ENCODE data around the gene GSE1. TPM values are rescaled to one million over a fixed set of nuclear protein-coding genes. Genes with fewer than 3 reads are reported as not detected.

The GSE1 gene
- total and polyA plus RNA-seq, 2 of the 13 experiments (the other 11 are each of a cell fraction or from before 2014, with no cell fraction given) = 16.1 to 31.2 TPM

DNA sequence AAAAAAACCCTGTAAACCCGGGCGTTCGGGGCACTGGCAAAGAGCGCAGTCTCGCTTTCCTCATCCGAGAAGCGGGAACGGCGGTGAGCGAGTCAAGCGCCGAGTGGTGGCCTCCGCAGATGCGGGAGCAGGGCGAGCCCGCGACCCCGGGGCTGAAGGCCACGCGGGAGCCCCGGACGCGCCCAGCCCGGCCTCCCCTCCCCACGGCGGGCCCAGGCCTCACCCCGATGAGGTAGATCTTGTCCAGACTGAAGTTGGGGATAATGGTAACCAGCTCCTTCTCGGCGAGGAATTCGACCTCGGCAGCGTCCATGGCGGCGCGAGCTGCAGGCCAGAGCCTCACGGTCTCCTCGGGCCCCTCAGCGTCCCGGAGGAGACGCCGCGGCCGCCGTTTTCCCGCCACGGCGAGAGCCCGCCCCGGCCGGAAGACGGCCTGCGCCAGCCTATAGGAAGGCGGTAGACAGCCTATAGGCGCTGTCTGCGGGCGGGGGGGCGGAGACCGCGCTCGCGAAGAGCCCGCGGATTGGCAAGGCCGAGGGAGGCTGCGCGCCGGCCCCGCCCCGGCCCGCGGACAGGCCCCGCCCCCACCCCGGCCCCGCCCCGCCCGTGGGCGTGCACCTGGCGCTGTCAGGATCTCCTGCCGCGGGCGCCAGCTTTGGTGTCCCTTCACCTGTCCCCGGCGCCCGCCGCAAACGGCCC, 75.6 kb downstream of the GSE1 start, which contains the start of gene GINS2 (continued):
- 0 out of 2 replicates have a peak, but pooled peaks have one; percentile 56 for TF ChIP-seq HOXA9 (CRISPR knock-in tag; IDR thresholded peaks at IDR 0.05; ENCODE audit: borderline replicate concordance)
- TF ChIP-seq ZNF205 (CRISPR knock-in tag; IDR thresholded peaks at IDR 0.05) = no peak; the same call in 1 of the 2 replicates
- peak; percentile 85; the same call in 1 of the 2 replicates for TF ChIP-seq ZNF792 (CRISPR knock-in tag; IDR thresholded peaks at IDR 0.05)
- TF ChIP-seq RAD21 (CRISPR knock-in tag; IDR thresholded peaks at IDR 0.05) = peak; percentile 27; the same call in 1 of the 2 replicates
- no peak for TF ChIP-seq ZNF138 (CRISPR knock-in tag; IDR thresholded peaks at IDR 0.05; ENCODE audit: low read depth)
- TF ChIP-seq ZFP36L2 (CRISPR knock-in tag; IDR thresholded peaks at IDR 0.05) = no peak
- no peak for TF ChIP-seq SYNCRIP (IDR thresholded peaks at IDR 0.05; ENCODE audit: insufficient read depth, low read depth, low read length)
- TF ChIP-seq SOX13 (IDR thresholded peaks at IDR 0.05) = no peak
- no peak for TF ChIP-seq SOX13 (CRISPR knock-in tag; conservative IDR thresholded peaks at IDR 0.05 in 1 of 2, IDR thresholded peaks at IDR 0.05 in 1 of 2)
- peak; percentile 63; the same call in 1 of the 2 replicates for TF ChIP-seq POGZ (CRISPR knock-in tag; IDR thresholded peaks at IDR 0.05)
- peak; percentile 62 for TF ChIP-seq ELF1 (CRISPR knock-in tag; IDR thresholded peaks at IDR 0.05)
- TF ChIP-seq RNF219 (CRISPR knock-in tag; IDR thresholded peaks at IDR 0.05) = no peak
- TF ChIP-seq ZNF160 (CRISPR knock-in tag; IDR thresholded peaks at IDR 0.05) = peak; percentile 31; the same call in 1 of the 2 replicates
- TF ChIP-seq, protein P1, sequence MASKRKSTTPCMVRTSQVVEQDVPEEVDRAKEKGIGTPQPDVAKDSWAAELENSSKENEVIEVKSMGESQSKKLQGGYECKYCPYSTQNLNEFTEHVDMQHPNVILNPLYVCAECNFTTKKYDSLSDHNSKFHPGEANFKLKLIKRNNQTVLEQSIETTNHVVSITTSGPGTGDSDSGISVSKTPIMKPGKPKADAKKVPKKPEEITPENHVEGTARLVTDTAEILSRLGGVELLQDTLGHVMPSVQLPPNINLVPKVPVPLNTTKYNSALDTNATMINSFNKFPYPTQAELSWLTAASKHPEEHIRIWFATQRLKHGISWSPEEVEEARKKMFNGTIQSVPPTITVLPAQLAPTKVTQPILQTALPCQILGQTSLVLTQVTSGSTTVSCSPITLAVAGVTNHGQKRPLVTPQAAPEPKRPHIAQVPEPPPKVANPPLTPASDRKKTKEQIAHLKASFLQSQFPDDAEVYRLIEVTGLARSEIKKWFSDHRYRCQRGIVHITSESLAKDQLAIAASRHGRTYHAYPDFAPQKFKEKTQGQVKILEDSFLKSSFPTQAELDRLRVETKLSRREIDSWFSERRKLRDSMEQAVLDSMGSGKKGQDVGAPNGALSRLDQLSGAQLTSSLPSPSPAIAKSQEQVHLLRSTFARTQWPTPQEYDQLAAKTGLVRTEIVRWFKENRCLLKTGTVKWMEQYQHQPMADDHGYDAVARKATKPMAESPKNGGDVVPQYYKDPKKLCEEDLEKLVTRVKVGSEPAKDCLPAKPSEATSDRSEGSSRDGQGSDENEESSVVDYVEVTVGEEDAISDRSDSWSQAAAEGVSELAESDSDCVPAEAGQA (IDR thresholded peaks at IDR 0.05; ENCODE audit: low read depth) = no peak
- TF ChIP-seq, protein P1 (CRISPR knock-in tag; IDR thresholded peaks at IDR 0.05; ENCODE audit: borderline replicate concordance) = peak; percentile 96; the same call in 1 of the 2 replicates
- TF ChIP-seq, protein P2, sequence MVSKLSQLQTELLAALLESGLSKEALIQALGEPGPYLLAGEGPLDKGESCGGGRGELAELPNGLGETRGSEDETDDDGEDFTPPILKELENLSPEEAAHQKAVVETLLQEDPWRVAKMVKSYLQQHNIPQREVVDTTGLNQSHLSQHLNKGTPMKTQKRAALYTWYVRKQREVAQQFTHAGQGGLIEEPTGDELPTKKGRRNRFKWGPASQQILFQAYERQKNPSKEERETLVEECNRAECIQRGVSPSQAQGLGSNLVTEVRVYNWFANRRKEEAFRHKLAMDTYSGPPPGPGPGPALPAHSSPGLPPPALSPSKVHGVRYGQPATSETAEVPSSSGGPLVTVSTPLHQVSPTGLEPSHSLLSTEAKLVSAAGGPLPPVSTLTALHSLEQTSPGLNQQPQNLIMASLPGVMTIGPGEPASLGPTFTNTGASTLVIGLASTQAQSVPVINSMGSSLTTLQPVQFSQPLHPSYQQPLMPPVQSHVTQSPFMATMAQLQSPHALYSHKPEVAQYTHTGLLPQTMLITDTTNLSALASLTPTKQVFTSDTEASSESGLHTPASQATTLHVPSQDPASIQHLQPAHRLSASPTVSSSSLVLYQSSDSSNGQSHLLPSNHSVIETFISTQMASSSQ (IDR thresholded peaks at IDR 0.05; ENCODE audit: low read depth) = no peak
- TF ChIP-seq, protein P2 (CRISPR knock-in tag; IDR thresholded peaks at IDR 0.05; ENCODE audit: borderline replicate concordance) = no peak
- TF ChIP-seq JARID2 (CRISPR knock-in tag; IDR thresholded peaks at IDR 0.05; ENCODE audit: insufficient replicate concordance) = no peak
